ENCODE results near the gene CCDC9B. TPM values are rescaled to one million over a fixed set of nuclear protein-coding genes. Genes with fewer than 3 reads are reported as not detected.

The CCDC9B gene
- total RNA-seq, 1 donor = 23.9 TPM

DNA sequence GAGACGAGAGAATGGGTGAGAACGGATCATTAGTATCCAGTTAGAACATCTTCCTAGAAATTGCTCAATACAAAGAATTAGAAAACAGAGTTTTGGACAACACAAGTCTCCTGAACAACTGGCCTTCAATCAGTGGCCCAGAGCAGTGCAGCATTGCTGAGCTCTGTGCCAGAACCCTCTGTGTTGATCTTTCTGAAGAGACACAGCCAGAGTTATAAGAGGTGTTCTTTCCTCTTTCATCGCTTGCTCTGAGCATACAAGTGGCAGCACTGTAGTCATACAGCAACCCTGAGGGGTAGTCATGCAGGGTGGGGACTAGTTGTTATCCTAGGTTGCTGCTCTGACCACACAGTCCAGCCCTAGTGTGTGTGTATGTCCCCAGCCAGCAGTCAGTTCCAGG lies 45.7 kb upstream of the CCDC9B start:
- no peak overlapping the region for H3K4me3 ChIP-seq (ENCODE audit: insufficient read depth, low read length)
- H3K4me2 ChIP-seq (ENCODE audit: insufficient read depth, low read length) = no peak overlapping the region
- peaks cover 34% of the 10 kb centered on the region for H3K79me2 ChIP-seq (ENCODE audit: insufficient read depth, low read length)
- H3K27ac ChIP-seq (ENCODE audit: low read depth, low read length) = no peak overlapping the region
- no peaks in the 10 kb centered on the region for H3K27me3 ChIP-seq (ENCODE audit: insufficient read depth, low read length)
- peaks cover 29% of the 10 kb centered on the region for H3K4me1 ChIP-seq (ENCODE audit: insufficient read depth, low read length)
- H2AFZ ChIP-seq (ENCODE audit: low read length) = no peak overlapping the region
- no peak for DNase-seq (ENCODE audit: insufficient read length, low spot score, missing footprints)
- no peaks in the 10 kb centered on the region for H4K20me1 ChIP-seq (ENCODE audit: insufficient read depth, low read length)
- H3K9me3 ChIP-seq (ENCODE audit: low read depth, low read length) = no peaks in the 10 kb centered on the region
- peaks cover 51% of the 10 kb centered on the region for H3K36me3 ChIP-seq (ENCODE audit: insufficient read depth, low read length)
- TF ChIP-seq, protein P1, sequence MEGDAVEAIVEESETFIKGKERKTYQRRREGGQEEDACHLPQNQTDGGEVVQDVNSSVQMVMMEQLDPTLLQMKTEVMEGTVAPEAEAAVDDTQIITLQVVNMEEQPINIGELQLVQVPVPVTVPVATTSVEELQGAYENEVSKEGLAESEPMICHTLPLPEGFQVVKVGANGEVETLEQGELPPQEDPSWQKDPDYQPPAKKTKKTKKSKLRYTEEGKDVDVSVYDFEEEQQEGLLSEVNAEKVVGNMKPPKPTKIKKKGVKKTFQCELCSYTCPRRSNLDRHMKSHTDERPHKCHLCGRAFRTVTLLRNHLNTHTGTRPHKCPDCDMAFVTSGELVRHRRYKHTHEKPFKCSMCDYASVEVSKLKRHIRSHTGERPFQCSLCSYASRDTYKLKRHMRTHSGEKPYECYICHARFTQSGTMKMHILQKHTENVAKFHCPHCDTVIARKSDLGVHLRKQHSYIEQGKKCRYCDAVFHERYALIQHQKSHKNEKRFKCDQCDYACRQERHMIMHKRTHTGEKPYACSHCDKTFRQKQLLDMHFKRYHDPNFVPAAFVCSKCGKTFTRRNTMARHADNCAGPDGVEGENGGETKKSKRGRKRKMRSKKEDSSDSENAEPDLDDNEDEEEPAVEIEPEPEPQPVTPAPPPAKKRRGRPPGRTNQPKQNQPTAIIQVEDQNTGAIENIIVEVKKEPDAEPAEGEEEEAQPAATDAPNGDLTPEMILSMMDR (IDR thresholded peaks at IDR 0.05; ENCODE audit: extremely low read depth, low read depth, low read length) = no peak

DNA sequence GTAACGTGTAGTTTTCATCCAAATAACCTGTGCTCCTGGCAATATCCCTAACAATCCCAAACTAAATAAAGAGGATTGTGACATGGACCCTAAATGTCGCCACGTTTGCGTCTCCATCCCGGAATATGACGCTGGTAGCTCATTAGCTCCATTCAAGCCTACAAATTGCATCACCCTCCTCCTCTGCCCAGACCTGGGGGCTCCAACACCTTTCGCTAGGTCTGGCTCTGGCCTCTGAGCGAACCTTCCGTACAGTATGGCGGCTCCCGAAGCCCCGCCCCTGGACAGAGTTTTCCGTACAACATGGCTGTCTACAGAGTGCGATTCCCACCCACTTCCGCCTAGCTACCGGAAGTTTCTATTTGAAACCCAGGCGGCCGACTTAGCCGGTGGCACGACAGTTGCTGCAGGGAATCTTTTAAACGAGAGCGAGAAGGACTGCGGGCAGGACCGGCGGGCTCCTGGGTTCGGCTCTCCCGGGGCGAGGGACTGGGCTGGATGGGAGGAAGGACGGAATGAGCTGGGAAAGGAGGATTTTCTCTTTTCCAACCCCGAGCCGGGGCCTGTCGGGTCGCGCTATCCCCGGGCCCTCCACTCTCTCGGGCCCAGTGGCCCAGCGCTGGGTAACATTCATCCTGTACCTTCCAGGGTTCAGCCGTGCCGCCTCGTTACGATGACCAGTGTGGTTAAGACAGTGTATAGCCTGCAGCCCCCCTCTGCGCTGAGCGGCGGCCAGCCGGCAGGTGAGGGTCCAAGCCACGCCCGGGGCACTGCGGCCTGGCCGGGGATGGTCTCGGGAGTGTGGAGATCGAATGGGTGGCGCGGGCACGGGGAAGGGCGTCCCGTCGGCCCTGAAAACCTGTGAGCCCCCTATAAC lies 42.1 kb upstream of the CCDC9B start, which contains the start of gene KNSTRN:
Gene KNSTRN, plus strand, starts transcription at position 142 of the 877 bp plus-strand sequence. Its CDS starts 115 bp downstream, at position 257.
- TF ChIP-seq, protein P1 (IDR thresholded peaks at IDR 0.05; ENCODE audit: extremely low read depth, low read depth, low read length) = no peak
- H3K4me2 ChIP-seq (ENCODE audit: insufficient read depth, low read length) = peak within 1 kb of the TSS; percentile 94
- DNase-seq (ENCODE audit: insufficient read length, low spot score, missing footprints) = peak; percentile 94
- peaks cover 34% of the 10 kb centered on the region for H3K79me2 ChIP-seq (ENCODE audit: insufficient read depth, low read length)
- peak within 1 kb of the TSS; percentile 98 for H2AFZ ChIP-seq (ENCODE audit: low read length)
- no peaks in the 10 kb centered on the region for H4K20me1 ChIP-seq (ENCODE audit: insufficient read depth, low read length)
- peak within 1 kb of the TSS; percentile 63 for H3K27ac ChIP-seq (ENCODE audit: low read depth, low read length)
- H3K9me3 ChIP-seq (ENCODE audit: low read depth, low read length) = no peaks in the 10 kb centered on the region
- peaks cover 25% of the 10 kb centered on the region for H3K4me1 ChIP-seq (ENCODE audit: insufficient read depth, low read length)
- peak within 1 kb of the TSS; percentile 93 for H3K4me3 ChIP-seq (ENCODE audit: insufficient read depth, low read length)
- peaks cover 28% of the 10 kb centered on the region for H3K36me3 ChIP-seq (ENCODE audit: insufficient read depth, low read length)
- H3K27me3 ChIP-seq (ENCODE audit: insufficient read depth, low read length) = no peaks in the 10 kb centered on the region

DNA sequence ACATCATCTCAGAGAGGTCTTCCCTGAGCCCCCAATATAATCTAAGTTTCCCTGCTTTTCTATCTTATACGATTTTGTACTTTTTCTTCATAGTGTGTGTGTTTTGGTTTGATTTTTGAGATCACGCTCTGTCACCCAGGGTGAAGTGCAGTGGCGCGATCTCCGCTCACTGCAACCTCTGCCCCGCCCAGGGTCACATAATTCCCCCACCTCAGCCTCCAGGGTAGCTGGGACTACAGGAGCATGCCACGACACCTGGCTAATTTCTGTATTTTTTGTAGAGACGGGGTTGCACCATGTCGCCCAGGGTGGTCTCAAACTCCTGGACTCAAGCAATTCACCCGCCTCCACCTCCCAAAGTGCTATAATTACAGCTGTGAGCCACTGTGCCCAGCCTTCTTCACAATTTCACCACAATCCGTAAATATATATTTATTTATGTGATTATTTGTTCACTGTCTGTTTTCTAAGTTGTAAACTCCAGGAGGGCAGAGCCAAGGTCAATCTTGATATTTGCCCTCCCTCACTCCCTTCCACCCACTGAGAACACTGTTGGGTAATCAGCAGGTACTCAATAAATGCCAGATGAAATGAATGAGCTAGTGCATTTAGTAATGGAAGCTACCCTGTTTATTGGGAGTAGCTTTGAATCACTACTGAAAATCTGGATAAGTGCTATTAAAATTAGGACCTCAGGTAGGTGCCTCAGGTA lies 41.2 kb upstream of the CCDC9B start:
- DNase-seq (ENCODE audit: insufficient read length, low spot score, missing footprints) = no peak
- Histone ChIP-seq H3K4me2 (ENCODE audit: insufficient read depth, low read length) (no peak overlapping the region), H3K4me1 (ENCODE audit: insufficient read depth, low read length) (peaks cover 25% of the 10 kb centered on the region), H3K9me3 (ENCODE audit: low read depth, low read length) (no peaks in the 10 kb centered on the region), H4K20me1 (ENCODE audit: insufficient read depth, low read length) (no peaks in the 10 kb centered on the region), H3K27ac (ENCODE audit: low read depth, low read length) (peak overlapping the region; percentile 63), H3K27me3 (ENCODE audit: insufficient read depth, low read length) (no peaks in the 10 kb centered on the region), H2AFZ (ENCODE audit: low read length) (peak overlapping the region; percentile 98), H3K4me3 (ENCODE audit: insufficient read depth, low read length) (no peak overlapping the region), H3K79me2 (ENCODE audit: insufficient read depth, low read length) (peaks cover 34% of the 10 kb centered on the region), H3K36me3 (ENCODE audit: insufficient read depth, low read length) (peaks cover 20% of the 10 kb centered on the region)
- TF ChIP-seq, protein P1 (IDR thresholded peaks at IDR 0.05; ENCODE audit: extremely low read depth, low read depth, low read length) = no peak

DNA sequence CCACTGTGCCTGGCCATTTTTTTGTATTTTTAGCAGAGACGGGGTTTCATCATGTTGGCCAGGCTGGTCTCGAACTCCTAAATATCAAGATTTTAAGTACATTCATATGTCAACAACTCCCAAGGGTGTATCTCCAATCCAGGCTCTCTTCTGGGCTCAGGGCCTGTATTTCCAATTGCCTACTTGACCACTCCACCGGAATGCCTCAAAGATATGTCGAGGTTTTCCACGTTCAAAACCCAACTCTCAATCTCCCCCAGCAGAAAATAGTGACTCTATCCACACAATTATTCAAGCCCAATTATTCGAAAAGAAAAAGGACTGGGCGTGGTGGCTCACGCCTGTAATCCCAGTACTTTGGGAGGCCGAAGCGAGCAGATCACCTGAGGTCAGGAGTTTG lies 39.9 kb upstream of the CCDC9B start:
- TF ChIP-seq, protein P1 (IDR thresholded peaks at IDR 0.05; ENCODE audit: extremely low read depth, low read depth, low read length) = no peak
- H4K20me1 ChIP-seq (ENCODE audit: insufficient read depth, low read length) = no peaks in the 10 kb centered on the region

More for the DNA sequence above, 39.9 kb upstream of the CCDC9B start:
- DNase-seq (ENCODE audit: insufficient read length, low spot score, missing footprints) = no peak
- Histone ChIP-seq H3K27ac (ENCODE audit: low read depth, low read length) (peak overlapping the region; percentile 71), H3K4me1 (ENCODE audit: insufficient read depth, low read length) (peaks cover 25% of the 10 kb centered on the region), H2AFZ (ENCODE audit: low read length) (no peak overlapping the region), H3K9me3 (ENCODE audit: low read depth, low read length) (no peaks in the 10 kb centered on the region), H3K27me3 (ENCODE audit: insufficient read depth, low read length) (no peaks in the 10 kb centered on the region), H3K79me2 (ENCODE audit: insufficient read depth, low read length) (peaks cover 28% of the 10 kb centered on the region), H3K4me3 (ENCODE audit: insufficient read depth, low read length) (no peak overlapping the region), H3K4me2 (ENCODE audit: insufficient read depth, low read length) (no peak overlapping the region), H3K36me3 (ENCODE audit: insufficient read depth, low read length) (peaks cover 7% of the 10 kb centered on the region)

Measured in osteoblast (primary cell).